Calu3 (cell line): ENCODE data around the gene RPS6KA2. TPM values are rescaled to one million over a fixed set of nuclear protein-coding genes. Genes with fewer than 3 reads are reported as not detected.

Source experiments
- BruUV-seq: library from RNA; stranded (reverse); fragments of 400-500 nt; replicated peaks from 2 replicates; lab custom pipeline; 2021; lab: Mats Ljungman, UMichigan
- CTCF ChIA-PET: fragments of 300-600 bp; sonication (Branson Sonifier 250); formaldehyde crosslinking; loops from one replicate; lab custom pipeline; 2022; ENCODE audit warnings: antibody characterized with exemption; lab: Charles Lee
- DNase-seq: peaks from one replicate; pipeline ENCODE4 v3.0.0; 2022
- H3K27ac Mint-ChIP-seq: one replicate; pipeline ENCODE4 v1.8.0; 2022; ENCODE audit warnings: mixed read lengths; ENCODE audit not compliant: unreplicated experiment
- H3K27me3 Mint-ChIP-seq: one replicate; pipeline ENCODE4 v1.8.0; 2022; ENCODE audit warnings: mixed read lengths; ENCODE audit not compliant: unreplicated experiment
- H3K36me3 Mint-ChIP-seq: one replicate; pipeline ENCODE4 v1.8.0; 2022; ENCODE audit warnings: mild to moderate bottlenecking, moderate library complexity, mixed read lengths; ENCODE audit not compliant: insufficient read depth, unreplicated experiment
- H3K4me1 Mint-ChIP-seq: one replicate; pipeline ENCODE4 v1.8.0; 2022; ENCODE audit warnings: mild to moderate bottlenecking, low read depth, mixed read lengths; ENCODE audit not compliant: unreplicated experiment
- H3K4me3 Mint-ChIP-seq: one replicate; pipeline ENCODE4 v1.8.0; 2022; ENCODE audit warnings: mild to moderate bottlenecking, low read depth, moderate library complexity, mixed read lengths; ENCODE audit not compliant: unreplicated experiment
- H3K9me3 Mint-ChIP-seq: one replicate; pipeline ENCODE4 v1.8.0; 2022; ENCODE audit warnings: low read depth, mixed read lengths; ENCODE audit not compliant: unreplicated experiment
- CTCF ChIP-seq: fragments of 200-600 bp; IDR thresholded peaks from one replicate; pipeline ENCODE4 v1.8.0; 2022; ENCODE audit warnings: antibody characterized with exemption; ENCODE audit not compliant: unreplicated experiment
- intact Hi-C: fragments of 100-400 bp; cut with micrococcal nuclease; formaldehyde crosslinking; loops from one replicate; pipeline ENCODE4 v1.10.0; 2022; ENCODE audit not compliant: unreplicated experiment
- total RNA-seq: library from RNA; stranded (reverse); gene quantifications from 2 replicates; pipeline ENCODE4 v1.2.3, GENCODE V29; 2022

The RPS6KA2 gene
- total RNA-seq, 1 experiment from 2014 or later: 41.3 TPM

GRCh38 chr6:166461821-166462460, 165.1 kb downstream of the RPS6KA2 start:
- Mint-ChIP-seq H3K27ac (no peak overlapping the region), H3K27me3 (no peaks in the 10 kb centered on the region), H3K36me3 (peaks cover 21% of the 10 kb centered on the region), H3K4me3 (no peak overlapping the region), H3K4me1 (peaks cover 7% of the 10 kb centered on the region), H3K9me3 (no peaks in the 10 kb centered on the region)
- CTCF ChIA-PET: no interaction called here
- DNase-seq: no peak
- no TSS peak for BruUV-seq
- no peak for TF ChIP-seq CTCF
- intact Hi-C loops: no loop called here

GRCh38 chr6:166460473-166461437, 166.3 kb downstream of the RPS6KA2 start:
- no peaks in the 10 kb centered on the region for H3K9me3 Mint-ChIP-seq
- CTCF ChIA-PET: no interaction called here
- no peak for TF ChIP-seq CTCF
- no peaks in the 10 kb centered on the region for H3K4me1 Mint-ChIP-seq
- DNase-seq: no peak
- H3K36me3 Mint-ChIP-seq: peaks cover 18% of the 10 kb centered on the region
- no TSS peak for BruUV-seq
- no peak overlapping the region for H3K4me3 Mint-ChIP-seq
- H3K27ac Mint-ChIP-seq: no peak overlapping the region
- intact Hi-C loops: no loop called here
- H3K27me3 Mint-ChIP-seq: no peaks in the 10 kb centered on the region

GRCh38 chr6:166459906-166460305, 167.1 kb downstream of the RPS6KA2 start:
- CTCF ChIA-PET: no interaction called here
- TF ChIP-seq CTCF: no peak

GRCh38 chr6:166459272-166459671, 167.8 kb downstream of the RPS6KA2 start:
- TF ChIP-seq CTCF: no peak
- Mint-ChIP-seq H3K36me3 (peaks cover 13% of the 10 kb centered on the region), H3K4me3 (no peak overlapping the region), H3K27me3 (no peaks in the 10 kb centered on the region), H3K4me1 (no peaks in the 10 kb centered on the region), H3K27ac (no peak overlapping the region), H3K9me3 (no peaks in the 10 kb centered on the region)
- DNase-seq: no peak
- CTCF ChIA-PET: no interaction called here
- intact Hi-C loops: no loop called here
- BruUV-seq: no TSS peak

More at GRCh38 chr6:166459906-166460305, 167.1 kb downstream of the RPS6KA2 start:
- no peaks in the 10 kb centered on the region for H3K9me3 Mint-ChIP-seq
- H3K4me3 Mint-ChIP-seq: no peak overlapping the region
- no peak overlapping the region for H3K27ac Mint-ChIP-seq
- intact Hi-C loops: no loop called here
- no TSS peak for BruUV-seq
- no peaks in the 10 kb centered on the region for H3K27me3 Mint-ChIP-seq
- DNase-seq: no peak
- H3K36me3 Mint-ChIP-seq: peaks cover 13% of the 10 kb centered on the region
- H3K4me1 Mint-ChIP-seq: no peaks in the 10 kb centered on the region
